Neural cell (in vitro differentiated cells): ENCODE results near the gene NFIX. TPM values are rescaled to one million over a fixed set of nuclear protein-coding genes. Genes with fewer than 3 reads are reported as not detected.

Experiments
- H2AFZ ChIP-seq: fragments of 200-600, 300-800 bp; sonication (generic), shearing (Covaris generic); 2 replicates; pipeline ENCODE4 v1.6.0; 2014; ENCODE audit warnings: low read depth, mild to moderate bottlenecking, antibody characterized with exemption, low read length, moderate library complexity
- H3F3A ChIP-seq: fragments of 200-600 bp; shearing (Covaris generic); 2 replicates; pipeline ENCODE4 v1.6.1; 2016; ENCODE audit warnings: mild to moderate bottlenecking, moderate library complexity, mixed read lengths, antibody characterized with exemption, low read length; ENCODE audit not compliant: insufficient read depth, poor library complexity, severe bottlenecking
- H3K27ac ChIP-seq: fragments of 200-600, 300-800 bp; sonication (generic), shearing (Covaris generic); 2 replicates; pipeline ENCODE4 v1.5.1; 2014; ENCODE audit warnings: mild to moderate bottlenecking, low read length, moderate library complexity
- H3K27me3 ChIP-seq: fragments of 300-800, 200-600 bp; sonication (generic), shearing (Covaris generic); 2 replicates; pipeline ENCODE4 v1.6.0; 2014; ENCODE audit warnings: mild to moderate bottlenecking, low read depth, low read length, moderate library complexity; ENCODE audit not compliant: insufficient read depth
- H3K36me3 ChIP-seq: fragments of 300-800, 200-600 bp; sonication (generic), shearing (Covaris generic); 2 replicates; pipeline ENCODE4 v1.5.1; 2014; ENCODE audit warnings: mild to moderate bottlenecking, antibody characterized with exemption, low read length, moderate library complexity; ENCODE audit not compliant: insufficient read depth
- H3K4me2 ChIP-seq: fragments of 300-800, 200-600 bp; sonication (generic), shearing (Covaris generic); 2 replicates; pipeline ENCODE4 v1.6.0; 2014; ENCODE audit warnings: mild to moderate bottlenecking, low read length
- H3K4me3 ChIP-seq: fragments of 300-800, 200-600 bp; sonication (generic), shearing (Covaris generic); 2 replicates; pipeline ENCODE4 v1.5.1; 2014; ENCODE audit warnings: mild to moderate bottlenecking, low read length, moderate library complexity
- H3K79me2 ChIP-seq: fragments of 200-600 bp; shearing (Covaris generic); replicated peaks from 2 replicates; pipeline ENCODE4 v1.6.0; 2014; ENCODE audit warnings: mild to moderate bottlenecking, low read length, moderate library complexity; ENCODE audit not compliant: insufficient read depth
- H3K9ac ChIP-seq: fragments of 300-800, 200-600 bp; sonication (generic), shearing (Covaris generic); 2 replicates; pipeline ENCODE4 v1.6.1; 2016; ENCODE audit warnings: mild to moderate bottlenecking, low read length, mixed read lengths
- H3K9me2 ChIP-seq: fragments of 200-600 bp; shearing (Covaris generic); 2 replicates; pipeline ENCODE4 v1.6.1; 2016; ENCODE audit warnings: mild to moderate bottlenecking, low read length, mixed read lengths; ENCODE audit not compliant: insufficient read depth
- H3K9me3 ChIP-seq: fragments of 200-600, 300-800 bp; sonication (generic), shearing (Covaris generic); 2 replicates; pipeline ENCODE4 v1.6.1; 2016; ENCODE audit warnings: mild to moderate bottlenecking, mixed run types, low read length, moderate library complexity, mixed read lengths
- H4K20me1 ChIP-seq: fragments of 200-600 bp; shearing (Covaris generic); 2 replicates; pipeline ENCODE4 v1.6.1; 2016; ENCODE audit warnings: mild to moderate bottlenecking, mixed run types; ENCODE audit not compliant: insufficient read depth
- CTCF ChIP-seq: fragments of 450-650 bp; IDR thresholded peaks from 2 replicates; pipeline ENCODE4 v1.5.1; 2014; ENCODE audit warnings: antibody characterized with exemption, mild to moderate bottlenecking, moderate library complexity; ENCODE audit not compliant: poor library complexity, severe bottlenecking
- EP300 ChIP-seq: fragments of 450-650 bp; conservative IDR thresholded peaks from 2 replicates; pipeline ENCODE4 v1.6.1; 2014; ENCODE audit warnings: antibody characterized with exemption, mild to moderate bottlenecking, moderate library complexity; ENCODE audit not compliant: poor library complexity, severe bottlenecking
- EZH2 ChIP-seq: fragments of 200-600, 300-800 bp; shearing (Covaris generic), sonication (generic); IDR thresholded peaks from 2 replicates; pipeline ENCODE4 v1.6.1; 2014; ENCODE audit warnings: antibody characterized with exemption, low read length, borderline replicate concordance, mild to moderate bottlenecking; ENCODE audit not compliant: insufficient read depth, poor library complexity, severe bottlenecking
- MXI1 ChIP-seq: fragments of 450-650 bp; conservative IDR thresholded peaks from 2 replicates; pipeline ENCODE4 v1.6.1; 2014; ENCODE audit warnings: antibody characterized with exemption, mild to moderate bottlenecking; ENCODE audit not compliant: poor library complexity, severe bottlenecking
- POLR2AphosphoS5 ChIP-seq: IDR thresholded peaks from 2 replicates; pipeline ENCODE4 v1.6.1; 2012
- RAD21 ChIP-seq: fragments of 450-650 bp; conservative IDR thresholded peaks from 2 replicates; pipeline ENCODE4 v1.6.1; 2014; ENCODE audit warnings: antibody characterized with exemption, mild to moderate bottlenecking, moderate library complexity
- SMC3 ChIP-seq: fragments of 450-650 bp; conservative IDR thresholded peaks from 2 replicates; pipeline ENCODE4 v1.6.1; 2014; ENCODE audit warnings: antibody characterized with exemption, mild to moderate bottlenecking, moderate library complexity; ENCODE audit not compliant: poor library complexity
- TAF1 ChIP-seq: IDR thresholded peaks from 2 replicates; pipeline ENCODE4 v1.6.1; 2012; ENCODE audit warnings: low read depth
- polyA plus RNA-seq: library from polyadenylated mRNA; depleted of rRNA; stranded (reverse); fragments of >200 nt; gene quantifications from 2 replicates; pipeline ENCODE4 v1.2.3, GENCODE V29; 2014
- TF ChIP-seq, protein P1 (sequence below): IDR thresholded peaks from 2 replicates; pipeline ENCODE4 v1.6.1; 2012; ENCODE audit warnings: borderline replicate concordance

NFIX gene
- polyA plus RNA-seq, 1 donor from 2014 or later, result not detected

DNA sequence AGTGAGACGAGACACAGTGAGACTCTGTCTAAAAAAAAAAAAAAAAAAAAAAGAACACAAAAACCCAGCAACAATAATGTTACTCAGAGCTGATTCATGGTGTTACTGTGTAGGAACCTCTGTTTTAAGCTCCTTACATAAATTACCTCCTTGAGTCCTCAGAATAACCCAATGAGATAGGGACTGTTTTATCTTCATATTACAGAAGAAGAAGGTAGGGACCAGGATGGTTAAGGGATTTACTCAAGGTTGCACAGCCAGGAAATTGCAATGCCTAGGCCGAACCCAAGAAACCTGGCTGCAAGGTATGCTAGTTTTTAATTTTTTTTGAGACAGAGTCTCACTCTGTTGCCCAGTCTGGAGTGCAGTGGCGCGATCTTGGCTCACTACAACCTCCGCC is 27.4 kb upstream of the NFIX start:
- H3K27me3 ChIP-seq, result no peaks in the 10 kb centered on the region
- no peak for TF ChIP-seq EZH2
- no peak overlapping the region for H3K9ac ChIP-seq
- H3K9me3 ChIP-seq, result no peaks in the 10 kb centered on the region
- no peaks in the 10 kb centered on the region for H3K79me2 ChIP-seq
- no peak overlapping the region for H3K4me2 ChIP-seq
- H3K9me2 ChIP-seq, result no peaks in the 10 kb centered on the region
- no peaks in the 10 kb centered on the region for H4K20me1 ChIP-seq
- H3K36me3 ChIP-seq, result no peaks in the 10 kb centered on the region
- H2AFZ ChIP-seq, result no peak overlapping the region
- no peaks in the 10 kb centered on the region for H3F3A ChIP-seq
- H3K4me3 ChIP-seq, result no peak overlapping the region
- no peak overlapping the region for H3K27ac ChIP-seq

DNA sequence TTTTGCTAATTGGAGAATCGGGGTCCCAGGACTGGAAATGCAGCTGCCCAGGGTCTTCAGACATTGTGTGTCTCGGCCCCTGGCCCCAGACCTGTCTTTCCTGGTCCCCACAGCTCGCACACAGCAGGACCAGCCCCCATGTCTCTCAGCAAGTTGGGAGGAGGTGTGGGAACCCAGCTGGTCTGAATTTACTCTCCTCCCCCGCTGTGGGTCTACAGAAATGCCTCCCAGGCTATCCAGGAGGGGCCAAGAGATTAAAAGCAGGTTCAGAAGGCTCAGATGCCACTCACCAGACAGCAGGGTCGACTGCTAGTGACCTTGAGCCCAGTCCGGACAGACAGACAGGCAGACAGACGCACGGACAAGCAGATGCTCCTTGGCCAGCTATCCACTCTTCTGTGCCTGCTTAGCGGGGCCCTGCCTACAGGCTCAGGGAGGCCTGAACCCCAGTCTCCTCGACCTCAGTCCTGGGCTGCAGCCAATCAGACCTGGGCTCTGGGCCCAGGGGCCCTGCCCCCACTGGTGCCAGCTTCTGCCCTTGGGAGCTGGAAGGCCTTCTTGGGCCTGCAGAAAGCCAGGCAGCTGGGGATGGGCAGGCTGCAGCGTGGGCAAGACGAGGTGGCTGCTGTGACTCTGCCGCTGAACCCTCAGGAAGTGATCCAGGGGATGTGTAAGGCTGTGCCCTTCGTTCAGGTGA is 25.8 kb upstream of the NFIX start, which contains the start of gene DAND5:
DAND5 (plus strand) TSS at position 285 of the 697 bp plus-strand sequence; CDS start at position 370, 85 bp downstream.
- no peaks in the 10 kb centered on the region for H3K79me2 ChIP-seq
- no peak within 1 kb of the TSS for H3K9ac ChIP-seq
- no peaks in the 10 kb centered on the region for H3F3A ChIP-seq

More for the DNA sequence above, 25.8 kb upstream of the NFIX start, which contains the start of gene DAND5:
- Histone ChIP-seq H2AFZ (no peak within 1 kb of the TSS), H3K9me3 (no peaks in the 10 kb centered on the region), H3K4me2 (no peak within 1 kb of the TSS), H3K36me3 (no peaks in the 10 kb centered on the region), H3K4me3 (no peak within 1 kb of the TSS), H3K27ac (no peak within 1 kb of the TSS), H4K20me1 (no peaks in the 10 kb centered on the region), H3K27me3 (no peaks in the 10 kb centered on the region), H3K9me2 (no peaks in the 10 kb centered on the region)
- TF ChIP-seq, protein P1, sequence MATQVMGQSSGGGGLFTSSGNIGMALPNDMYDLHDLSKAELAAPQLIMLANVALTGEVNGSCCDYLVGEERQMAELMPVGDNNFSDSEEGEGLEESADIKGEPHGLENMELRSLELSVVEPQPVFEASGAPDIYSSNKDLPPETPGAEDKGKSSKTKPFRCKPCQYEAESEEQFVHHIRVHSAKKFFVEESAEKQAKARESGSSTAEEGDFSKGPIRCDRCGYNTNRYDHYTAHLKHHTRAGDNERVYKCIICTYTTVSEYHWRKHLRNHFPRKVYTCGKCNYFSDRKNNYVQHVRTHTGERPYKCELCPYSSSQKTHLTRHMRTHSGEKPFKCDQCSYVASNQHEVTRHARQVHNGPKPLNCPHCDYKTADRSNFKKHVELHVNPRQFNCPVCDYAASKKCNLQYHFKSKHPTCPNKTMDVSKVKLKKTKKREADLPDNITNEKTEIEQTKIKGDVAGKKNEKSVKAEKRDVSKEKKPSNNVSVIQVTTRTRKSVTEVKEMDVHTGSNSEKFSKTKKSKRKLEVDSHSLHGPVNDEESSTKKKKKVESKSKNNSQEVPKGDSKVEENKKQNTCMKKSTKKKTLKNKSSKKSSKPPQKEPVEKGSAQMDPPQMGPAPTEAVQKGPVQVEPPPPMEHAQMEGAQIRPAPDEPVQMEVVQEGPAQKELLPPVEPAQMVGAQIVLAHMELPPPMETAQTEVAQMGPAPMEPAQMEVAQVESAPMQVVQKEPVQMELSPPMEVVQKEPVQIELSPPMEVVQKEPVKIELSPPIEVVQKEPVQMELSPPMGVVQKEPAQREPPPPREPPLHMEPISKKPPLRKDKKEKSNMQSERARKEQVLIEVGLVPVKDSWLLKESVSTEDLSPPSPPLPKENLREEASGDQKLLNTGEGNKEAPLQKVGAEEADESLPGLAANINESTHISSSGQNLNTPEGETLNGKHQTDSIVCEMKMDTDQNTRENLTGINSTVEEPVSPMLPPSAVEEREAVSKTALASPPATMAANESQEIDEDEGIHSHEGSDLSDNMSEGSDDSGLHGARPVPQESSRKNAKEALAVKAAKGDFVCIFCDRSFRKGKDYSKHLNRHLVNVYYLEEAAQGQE, result no peak
- TF ChIP-seq EZH2 (no peak), EP300 (no peak), MXI1 (no peak), SMC3 (no peak), POLR2AphosphoS5 (no peak), TAF1 (no peak), RAD21 (no peak), CTCF (no peak)
